Measurements from ENCODE around the gene ZYX. TPM values are rescaled to one million over a fixed set of nuclear protein-coding genes. Genes with fewer than 3 reads are reported as not detected.

Gene ZYX
- total and polyA plus RNA-seq, 9 of the 15 experiments (the other 6 are each of a cell fraction or from before 2014, with no cell fraction given), result 1.8 to 130 (median 15.7) TPM

DNA sequence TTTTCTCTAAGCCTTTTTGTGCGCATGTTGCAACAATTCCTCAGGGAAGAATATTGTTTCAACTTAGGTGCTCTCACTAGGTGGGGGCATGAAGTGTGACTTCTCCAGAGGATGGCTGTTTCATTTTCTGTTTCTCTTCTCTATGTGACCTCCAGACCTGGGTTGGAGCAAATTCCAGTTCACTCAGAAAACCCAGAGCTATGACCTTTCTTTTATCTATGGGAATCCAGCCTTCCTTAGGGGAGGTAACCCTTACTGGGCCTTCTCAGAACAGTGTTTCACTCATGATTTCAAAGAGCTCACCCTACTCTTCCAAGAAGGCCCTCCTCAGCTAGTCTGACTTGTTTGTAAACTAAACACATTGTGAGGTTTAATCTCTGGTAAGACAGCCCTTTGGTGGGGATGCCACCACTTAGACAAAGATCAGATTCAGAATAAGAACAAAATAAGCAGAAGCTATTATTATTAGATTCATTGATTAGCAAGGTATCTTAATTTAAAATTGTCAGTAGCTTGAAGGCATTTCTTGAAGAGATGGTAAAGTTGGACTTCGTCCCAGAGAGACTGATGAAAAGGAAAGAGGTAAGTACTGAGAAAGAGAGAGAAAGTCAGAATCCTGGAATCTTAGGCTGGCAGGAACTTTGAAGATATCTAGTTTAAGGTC, 45.5 kb downstream of the ZYX start (continued):
- TF ChIP-seq PHF20 (IDR thresholded peaks at IDR 0.05; ENCODE audit: partially characterized antibody), result no peak
- no peak for TF ChIP-seq RBM17 (IDR thresholded peaks at IDR 0.05; ENCODE audit: borderline replicate concordance, low read depth, low read length)
- no peak for TF ChIP-seq ZFP30 (CRISPR knock-in tag; IDR thresholded peaks at IDR 0.05; ENCODE audit: borderline replicate concordance)
- no peak for TF ChIP-seq ZNF696 (CRISPR knock-in tag; conservative IDR thresholded peaks at IDR 0.05)
- TF ChIP-seq, protein P1, sequence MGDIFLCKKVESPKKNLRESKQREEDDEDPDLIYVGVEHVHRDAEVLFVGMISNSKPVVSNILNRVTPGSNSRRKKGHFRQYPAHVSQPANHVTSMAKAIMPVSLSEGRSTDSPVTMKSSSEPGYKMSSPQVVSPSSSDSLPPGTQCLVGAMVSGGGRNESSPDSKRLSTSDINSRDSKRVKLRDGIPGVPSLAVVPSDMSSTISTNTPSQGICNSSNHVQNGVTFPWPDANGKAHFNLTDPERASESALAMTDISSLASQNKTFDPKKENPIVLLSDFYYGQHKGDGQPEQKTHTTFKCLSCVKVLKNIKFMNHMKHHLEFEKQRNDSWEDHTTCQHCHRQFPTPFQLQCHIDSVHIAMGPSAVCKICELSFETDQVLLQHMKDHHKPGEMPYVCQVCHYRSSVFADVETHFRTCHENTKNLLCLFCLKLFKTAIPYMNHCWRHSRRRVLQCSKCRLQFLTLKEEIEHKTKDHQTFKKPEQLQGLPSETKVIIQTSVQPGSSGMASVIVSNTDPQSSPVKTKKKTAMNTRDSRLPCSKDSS (IDR thresholded peaks at IDR 0.05; ENCODE audit: low read depth, partially characterized antibody), result no peak
- TF ChIP-seq HDAC2 (IDR thresholded peaks at IDR 0.05), result peak; percentile 85
- TF ChIP-seq KLF10 (CRISPR knock-in tag; IDR thresholded peaks at IDR 0.05), result no peak
- TF ChIP-seq THRAP3 (IDR thresholded peaks at IDR 0.05; ENCODE audit: borderline replicate concordance), result no peak
- TF ChIP-seq, protein P2, sequence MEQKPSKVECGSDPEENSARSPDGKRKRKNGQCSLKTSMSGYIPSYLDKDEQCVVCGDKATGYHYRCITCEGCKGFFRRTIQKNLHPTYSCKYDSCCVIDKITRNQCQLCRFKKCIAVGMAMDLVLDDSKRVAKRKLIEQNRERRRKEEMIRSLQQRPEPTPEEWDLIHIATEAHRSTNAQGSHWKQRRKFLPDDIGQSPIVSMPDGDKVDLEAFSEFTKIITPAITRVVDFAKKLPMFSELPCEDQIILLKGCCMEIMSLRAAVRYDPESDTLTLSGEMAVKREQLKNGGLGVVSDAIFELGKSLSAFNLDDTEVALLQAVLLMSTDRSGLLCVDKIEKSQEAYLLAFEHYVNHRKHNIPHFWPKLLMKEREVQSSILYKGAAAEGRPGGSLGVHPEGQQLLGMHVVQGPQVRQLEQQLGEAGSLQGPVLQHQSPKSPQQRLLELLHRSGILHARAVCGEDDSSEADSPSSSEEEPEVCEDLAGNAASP (IDR thresholded peaks at IDR 0.05), result no peak
- TF ChIP-seq ERF (CRISPR knock-in tag; IDR thresholded peaks at IDR 0.05), result no peak
- TF ChIP-seq, protein P3, sequence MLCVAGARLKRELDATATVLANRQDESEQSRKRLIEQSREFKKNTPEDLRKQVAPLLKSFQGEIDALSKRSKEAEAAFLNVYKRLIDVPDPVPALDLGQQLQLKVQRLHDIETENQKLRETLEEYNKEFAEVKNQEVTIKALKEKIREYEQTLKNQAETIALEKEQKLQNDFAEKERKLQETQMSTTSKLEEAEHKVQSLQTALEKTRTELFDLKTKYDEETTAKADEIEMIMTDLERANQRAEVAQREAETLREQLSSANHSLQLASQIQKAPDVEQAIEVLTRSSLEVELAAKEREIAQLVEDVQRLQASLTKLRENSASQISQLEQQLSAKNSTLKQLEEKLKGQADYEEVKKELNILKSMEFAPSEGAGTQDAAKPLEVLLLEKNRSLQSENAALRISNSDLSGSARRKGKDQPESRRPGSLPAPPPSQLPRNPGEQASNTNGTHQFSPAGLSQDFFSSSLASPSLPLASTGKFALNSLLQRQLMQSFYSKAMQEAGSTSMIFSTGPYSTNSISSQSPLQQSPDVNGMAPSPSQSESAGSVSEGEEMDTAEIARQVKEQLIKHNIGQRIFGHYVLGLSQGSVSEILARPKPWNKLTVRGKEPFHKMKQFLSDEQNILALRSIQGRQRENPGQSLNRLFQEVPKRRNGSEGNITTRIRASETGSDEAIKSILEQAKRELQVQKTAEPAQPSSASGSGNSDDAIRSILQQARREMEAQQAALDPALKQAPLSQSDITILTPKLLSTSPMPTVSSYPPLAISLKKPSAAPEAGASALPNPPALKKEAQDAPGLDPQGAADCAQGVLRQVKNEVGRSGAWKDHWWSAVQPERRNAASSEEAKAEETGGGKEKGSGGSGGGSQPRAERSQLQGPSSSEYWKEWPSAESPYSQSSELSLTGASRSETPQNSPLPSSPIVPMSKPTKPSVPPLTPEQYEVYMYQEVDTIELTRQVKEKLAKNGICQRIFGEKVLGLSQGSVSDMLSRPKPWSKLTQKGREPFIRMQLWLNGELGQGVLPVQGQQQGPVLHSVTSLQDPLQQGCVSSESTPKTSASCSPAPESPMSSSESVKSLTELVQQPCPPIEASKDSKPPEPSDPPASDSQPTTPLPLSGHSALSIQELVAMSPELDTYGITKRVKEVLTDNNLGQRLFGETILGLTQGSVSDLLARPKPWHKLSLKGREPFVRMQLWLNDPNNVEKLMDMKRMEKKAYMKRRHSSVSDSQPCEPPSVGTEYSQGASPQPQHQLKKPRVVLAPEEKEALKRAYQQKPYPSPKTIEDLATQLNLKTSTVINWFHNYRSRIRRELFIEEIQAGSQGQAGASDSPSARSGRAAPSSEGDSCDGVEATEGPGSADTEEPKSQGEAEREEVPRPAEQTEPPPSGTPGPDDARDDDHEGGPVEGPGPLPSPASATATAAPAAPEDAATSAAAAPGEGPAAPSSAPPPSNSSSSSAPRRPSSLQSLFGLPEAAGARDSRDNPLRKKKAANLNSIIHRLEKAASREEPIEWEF (CRISPR knock-in tag; IDR thresholded peaks at IDR 0.05), result no peak
- TF ChIP-seq ZNF197 (CRISPR knock-in tag; IDR thresholded peaks at IDR 0.05; ENCODE audit: low read depth), result no peak
- no peak for TF ChIP-seq SIN3B (IDR thresholded peaks at IDR 0.05; ENCODE audit: low read depth)

All from K562 (cell line).